GM18867 (cell line): ENCODE results near the gene GP1BA.

Experiments
- ATAC-seq: cut with Tn5 transposase; IDR thresholded peaks from one replicate; pipeline ENCODE4 v1.9.1; 2021; ENCODE audit warnings: mild to moderate bottlenecking, moderate library complexity; ENCODE audit not compliant: unreplicated experiment

GP1BA gene

DNA sequence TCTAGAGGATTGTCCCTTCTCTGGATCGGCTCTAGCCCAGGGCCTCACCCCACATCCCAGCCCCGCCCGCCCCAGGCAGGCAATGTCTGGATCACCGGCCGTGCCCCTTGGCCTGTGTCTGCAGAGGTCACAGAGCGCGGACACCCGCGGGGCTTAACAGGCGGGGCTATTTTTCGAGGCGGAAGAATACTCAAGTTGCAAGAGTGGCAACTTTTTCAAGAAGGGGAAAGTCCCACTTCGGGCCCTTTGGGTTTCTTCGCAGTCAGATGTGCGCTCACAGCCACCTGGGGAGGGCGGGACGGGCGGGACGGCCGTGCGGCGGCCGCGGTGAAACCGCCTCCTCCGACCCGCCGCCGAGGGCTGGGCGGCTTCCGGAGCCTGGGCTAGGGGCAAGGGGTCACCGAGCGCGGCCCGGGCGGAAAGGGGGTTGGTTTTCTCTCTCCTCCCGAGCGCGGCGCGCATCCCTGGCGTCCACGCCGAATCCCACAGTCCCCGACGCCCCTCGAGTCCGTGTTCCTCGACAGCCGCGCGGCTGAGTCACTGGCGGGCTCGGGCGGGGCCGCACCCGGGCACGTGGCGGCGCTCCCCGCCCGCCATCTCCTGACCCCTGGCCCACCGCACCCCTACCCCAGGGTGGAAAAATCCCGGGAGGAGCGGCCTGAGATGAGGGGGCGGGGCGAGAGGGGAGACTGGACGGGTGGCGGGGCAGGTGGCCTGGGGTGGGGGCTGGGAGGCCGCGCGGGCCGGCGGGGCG, 17.4 kb downstream of the GP1BA start:
- peak; percentile 33 for ATAC-seq

DNA sequence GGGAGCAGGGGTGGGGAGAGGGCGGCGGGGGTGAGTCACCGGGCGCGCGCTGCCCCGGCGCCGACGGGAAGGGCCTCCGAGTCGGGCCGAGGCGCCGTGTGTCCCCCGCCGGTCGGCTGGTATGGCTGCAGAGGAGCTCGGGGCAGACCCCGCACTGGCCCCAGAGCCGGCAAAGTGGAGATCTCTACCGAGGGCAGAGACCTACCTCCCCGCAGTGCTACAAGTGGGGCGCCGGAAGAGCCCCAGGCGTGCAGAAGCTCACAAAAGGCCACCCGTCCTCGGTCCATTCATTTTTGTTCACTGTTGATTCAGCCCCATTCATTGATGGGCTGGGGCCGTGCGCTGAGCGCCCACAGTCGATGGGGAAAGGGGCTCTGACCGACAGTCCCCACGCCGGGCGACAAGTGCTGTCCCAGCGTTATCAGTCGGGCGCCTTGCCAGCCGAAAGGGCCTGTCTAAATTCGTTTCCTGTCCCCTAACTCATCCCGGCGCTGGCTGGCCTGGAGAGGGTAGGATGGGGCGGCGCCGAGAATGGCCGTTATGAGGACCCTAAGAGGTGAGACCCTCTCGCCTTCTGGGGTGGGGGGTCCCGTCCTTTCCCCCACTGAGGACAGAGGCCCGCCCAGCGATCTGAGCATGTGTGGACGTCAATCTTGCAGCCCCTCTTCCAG, 18.1 kb downstream of the GP1BA start:
- ATAC-seq: peak; percentile 2

DNA sequence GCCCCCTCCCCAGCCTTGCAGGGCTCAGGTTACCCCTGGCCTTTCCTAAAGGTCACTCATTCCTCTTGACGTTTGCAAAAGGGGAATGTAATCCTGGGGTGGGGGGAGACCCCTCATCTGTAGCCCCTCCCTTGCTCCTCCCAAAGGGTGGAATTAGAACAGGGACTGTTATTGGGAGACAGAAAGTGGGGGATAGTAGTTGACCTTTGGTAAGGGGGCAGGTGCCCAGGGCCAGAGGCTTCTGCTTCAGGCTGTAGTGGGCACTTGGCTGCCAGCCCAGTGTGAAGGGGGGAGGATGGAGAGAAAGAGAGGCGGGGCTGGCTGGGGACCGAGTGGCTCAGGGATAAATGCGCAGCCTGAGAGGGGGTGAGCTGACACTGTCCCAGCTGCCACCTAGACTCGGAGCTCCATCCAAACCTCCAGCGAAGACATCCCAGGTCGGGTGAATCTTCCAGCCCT, 18.7 kb downstream of the GP1BA start, which contains the start of gene ENO3:
Gene ENO3, plus strand, starts transcription at position 374 of the 459 bp plus-strand sequence. CDS start 711 bp downstream, outside the sequence.
- ATAC-seq: no peak

DNA sequence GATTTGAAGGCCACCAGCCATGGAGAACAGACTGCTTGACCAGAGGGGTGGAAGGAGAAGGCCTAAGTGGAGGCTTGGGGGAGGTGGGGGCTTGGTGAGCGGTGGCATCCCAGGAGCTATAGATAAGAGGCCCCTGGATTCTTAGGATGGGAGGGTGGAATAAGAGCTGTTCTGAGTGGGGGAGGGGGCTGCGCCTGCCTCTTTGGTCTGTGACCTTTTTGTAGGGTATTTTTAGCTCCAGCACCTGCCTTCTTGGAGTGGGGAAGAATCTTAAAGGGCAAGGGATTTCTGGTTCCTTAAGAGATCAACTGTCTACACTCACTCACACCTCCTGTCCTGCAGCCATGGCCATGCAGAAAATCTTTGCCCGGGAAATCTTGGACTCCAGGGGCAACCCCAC, 19.4 kb downstream of the GP1BA start:
- no peak for ATAC-seq

DNA sequence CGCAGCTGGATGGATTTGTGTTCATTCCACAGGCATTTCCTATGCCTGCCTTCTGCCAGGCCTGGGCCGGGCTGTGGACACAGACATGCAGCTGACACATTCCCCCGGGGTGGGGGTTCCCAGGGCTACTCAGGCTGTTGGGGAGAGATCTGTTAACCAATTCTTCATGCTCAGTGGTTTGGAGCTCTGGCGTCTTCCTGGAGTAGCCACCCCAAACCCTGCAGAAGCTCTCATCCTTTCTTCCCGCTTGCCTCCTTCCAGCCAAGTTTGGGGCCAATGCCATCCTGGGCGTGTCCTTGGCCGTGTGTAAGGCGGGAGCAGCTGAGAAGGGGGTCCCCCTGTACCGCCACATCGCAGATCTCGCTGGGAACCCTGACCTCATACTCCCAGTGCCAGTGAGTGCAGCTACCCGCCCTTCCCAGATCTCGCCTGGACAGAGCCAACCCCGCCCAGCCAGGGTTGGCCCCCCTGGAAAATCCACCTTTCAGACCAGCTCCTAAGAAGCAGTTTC, 21.4 kb downstream of the GP1BA start:
- ATAC-seq: no peak

DNA sequence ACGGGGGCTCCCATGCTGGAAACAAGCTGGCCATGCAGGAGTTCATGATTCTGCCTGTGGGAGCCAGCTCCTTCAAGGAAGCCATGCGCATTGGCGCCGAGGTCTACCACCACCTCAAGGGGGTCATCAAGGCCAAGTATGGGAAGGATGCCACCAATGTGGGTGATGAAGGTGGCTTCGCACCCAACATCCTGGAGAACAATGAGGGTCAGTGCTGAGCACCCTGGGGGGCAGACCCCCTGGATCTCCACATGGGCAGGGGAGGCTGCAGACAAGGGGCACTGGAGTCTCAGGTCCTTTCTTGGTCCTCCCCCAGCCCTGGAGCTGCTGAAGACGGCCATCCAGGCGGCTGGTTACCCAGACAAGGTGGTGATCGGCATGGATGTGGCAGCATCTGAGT, 23.0 kb downstream of the GP1BA start:
- no peak for ATAC-seq

DNA sequence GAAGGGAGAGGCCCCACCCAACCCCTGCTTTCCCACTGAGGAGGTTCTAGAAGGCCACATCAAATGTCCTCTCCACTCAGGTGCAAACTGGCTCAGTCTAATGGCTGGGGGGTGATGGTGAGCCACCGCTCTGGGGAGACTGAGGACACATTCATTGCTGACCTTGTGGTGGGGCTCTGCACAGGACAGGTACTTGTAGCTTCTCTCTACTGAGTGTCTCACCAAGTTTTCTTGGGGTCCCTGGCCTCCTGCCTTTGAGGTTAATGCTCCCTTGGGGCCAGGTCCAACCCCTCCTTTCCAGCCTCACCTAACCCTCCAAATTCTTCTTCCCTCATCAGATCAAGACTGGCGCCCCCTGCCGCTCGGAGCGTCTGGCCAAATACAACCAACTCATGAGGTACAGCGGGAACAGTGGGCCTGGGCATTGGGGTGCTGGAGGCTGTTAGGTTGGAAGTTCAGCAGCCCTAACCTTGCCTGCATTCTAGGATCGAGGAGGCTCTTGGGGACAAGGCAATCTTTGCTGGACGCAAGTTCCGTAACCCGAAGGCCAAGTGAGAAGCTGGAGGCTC, 24.5 kb downstream of the GP1BA start:
- no peak for ATAC-seq

DNA sequence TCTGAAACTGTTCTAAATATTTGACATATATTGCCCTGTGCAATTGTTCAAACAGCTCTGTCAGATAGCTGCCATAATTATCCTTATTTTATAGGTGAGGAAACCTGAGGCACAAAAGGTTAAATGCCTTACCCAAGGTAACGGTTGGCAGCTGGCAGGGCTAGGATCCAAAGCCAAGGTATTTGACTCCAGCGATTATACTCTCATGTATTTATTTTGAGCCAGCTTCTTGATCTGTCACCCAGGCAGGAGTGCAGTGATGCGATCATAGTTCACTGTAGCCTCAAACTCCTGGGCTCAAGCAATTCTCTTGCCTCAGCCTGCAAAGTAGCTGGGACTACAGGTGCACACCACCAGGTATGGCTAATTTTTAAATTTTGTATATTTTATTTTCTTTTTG, 26.0 kb downstream of the GP1BA start:
- no peak for ATAC-seq

DNA sequence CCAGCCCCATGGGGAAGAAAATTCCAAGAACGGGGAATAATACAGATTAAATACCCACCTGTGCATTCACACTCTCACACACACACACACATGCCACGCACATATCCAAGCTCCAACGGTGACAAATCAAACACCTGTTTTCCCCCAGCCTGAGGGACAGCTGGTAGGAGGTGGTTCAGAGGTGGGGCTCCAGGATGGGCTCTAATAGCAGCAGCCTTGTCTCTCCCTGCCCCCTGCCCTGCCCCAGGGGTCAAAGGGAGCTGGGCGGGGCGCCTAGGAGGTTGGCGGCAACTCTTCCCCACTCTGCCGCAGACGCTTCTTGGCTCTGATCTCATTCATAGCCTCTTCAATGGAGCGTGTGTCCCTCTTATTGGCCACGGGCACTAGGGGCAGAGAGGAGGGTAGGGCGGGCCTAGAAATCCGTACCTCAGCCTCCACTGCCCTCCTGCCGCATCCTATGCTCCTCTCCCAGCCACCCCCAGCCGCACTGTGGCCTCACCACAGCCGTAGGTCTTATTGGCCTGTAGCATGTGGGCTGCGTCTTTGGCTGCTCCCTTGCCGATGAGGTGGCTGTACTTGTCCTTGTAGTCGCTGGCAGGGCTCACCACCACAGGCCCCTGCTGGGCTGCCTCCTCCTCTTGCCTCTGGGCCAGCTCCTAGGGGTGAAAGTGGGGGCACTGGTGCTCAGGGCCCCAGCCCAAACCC, 27.3 kb downstream of the GP1BA start:
- ATAC-seq: no peak

DNA sequence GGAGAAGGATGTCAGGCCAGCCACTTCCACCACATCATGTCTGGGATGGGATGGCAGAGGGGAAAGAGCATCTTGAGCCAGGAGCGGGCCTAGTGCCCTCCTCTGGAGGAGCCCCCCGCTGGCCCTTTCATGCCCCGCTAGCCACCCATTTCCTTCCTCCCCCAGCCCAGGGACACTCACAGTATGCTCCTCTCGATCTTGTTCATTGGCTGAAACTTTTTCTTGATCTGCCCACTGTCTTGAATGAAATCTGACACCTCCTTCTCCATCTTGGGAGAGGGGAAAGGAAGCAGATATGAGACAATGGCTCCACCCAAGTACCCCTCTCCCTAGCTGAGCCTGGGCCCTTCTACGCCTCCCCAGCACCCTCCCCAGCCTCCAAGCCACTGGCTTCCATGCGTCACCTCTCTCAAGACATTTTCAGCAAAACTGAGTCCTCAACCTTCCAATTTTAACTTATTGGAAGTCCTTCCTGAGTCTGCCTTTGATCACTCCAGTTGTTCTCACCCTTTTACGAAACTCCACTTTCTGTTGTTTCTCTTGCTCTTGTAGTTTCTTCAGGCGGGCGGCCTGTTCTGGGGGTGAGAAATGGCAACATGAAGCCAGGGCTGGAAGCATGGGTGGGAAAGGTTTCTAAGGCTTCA, 28.3 kb downstream of the GP1BA start:
- ATAC-seq: no peak

DNA sequence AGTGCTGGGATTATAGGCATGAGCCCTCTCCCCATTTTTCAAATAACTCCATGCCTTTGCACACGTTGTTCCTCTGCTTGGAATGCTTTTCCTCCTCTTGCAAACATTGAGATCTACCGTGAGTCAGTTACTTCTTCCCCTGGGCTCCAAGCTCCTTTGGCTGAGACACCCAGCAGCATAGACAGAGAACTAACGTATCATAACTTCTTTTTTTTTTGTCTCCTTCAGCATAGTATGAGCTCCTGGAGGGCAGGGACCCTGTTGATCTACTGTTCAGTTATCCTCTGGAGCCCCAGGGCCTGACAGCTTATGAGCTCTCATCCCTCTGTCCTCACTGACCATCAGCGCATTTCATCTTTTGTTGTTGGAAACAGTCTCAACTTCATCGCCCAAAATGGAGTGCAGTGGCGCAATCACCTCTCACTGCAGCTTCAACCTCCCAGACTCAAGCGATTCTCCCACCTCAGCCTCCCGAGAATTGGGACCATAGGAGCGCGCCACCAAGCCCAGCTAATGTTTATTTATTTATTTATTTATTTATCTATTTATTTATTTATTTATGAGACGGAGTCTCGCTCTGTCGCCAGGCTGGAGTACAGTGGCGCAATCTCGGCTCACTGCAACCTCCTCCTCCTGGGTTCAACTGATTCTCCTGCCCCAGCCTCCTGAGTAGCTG, 33.4 kb downstream of the GP1BA start:
- no peak for ATAC-seq

DNA sequence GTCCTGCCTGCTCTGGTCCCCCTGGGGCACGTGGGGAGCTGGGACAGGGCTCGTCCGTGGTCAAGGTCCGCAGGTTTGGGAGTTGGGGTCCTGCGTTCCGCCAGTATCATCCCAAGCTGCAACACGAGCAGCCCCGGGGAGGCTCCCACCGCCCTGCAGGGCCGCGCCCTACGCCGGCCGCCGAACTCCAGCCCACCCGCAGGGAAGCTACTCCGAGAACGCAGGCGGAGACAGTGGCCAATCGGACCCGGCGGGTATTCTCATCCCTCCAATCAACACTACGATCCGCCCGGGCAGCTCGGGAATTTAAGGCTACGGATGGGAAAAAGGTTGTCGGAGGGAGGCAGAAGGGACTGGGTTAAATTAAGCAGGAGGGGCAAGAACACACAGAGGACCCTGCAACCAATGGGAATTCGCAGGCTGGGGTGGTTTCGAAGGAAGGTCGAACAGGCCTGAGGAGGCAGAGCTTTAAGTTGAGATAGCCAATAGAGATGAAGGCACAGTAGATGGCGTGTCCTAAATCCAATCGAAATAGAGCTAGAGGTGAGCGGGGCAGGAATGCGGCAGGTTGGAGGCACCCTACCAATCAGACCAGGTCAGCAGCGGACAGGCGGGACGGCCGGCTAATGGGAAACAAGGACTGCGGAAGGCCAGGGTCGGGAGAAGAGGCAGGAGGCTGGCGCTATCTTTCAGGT, 34.9 kb downstream of the GP1BA start:
- peak; percentile 79 for ATAC-seq

DNA sequence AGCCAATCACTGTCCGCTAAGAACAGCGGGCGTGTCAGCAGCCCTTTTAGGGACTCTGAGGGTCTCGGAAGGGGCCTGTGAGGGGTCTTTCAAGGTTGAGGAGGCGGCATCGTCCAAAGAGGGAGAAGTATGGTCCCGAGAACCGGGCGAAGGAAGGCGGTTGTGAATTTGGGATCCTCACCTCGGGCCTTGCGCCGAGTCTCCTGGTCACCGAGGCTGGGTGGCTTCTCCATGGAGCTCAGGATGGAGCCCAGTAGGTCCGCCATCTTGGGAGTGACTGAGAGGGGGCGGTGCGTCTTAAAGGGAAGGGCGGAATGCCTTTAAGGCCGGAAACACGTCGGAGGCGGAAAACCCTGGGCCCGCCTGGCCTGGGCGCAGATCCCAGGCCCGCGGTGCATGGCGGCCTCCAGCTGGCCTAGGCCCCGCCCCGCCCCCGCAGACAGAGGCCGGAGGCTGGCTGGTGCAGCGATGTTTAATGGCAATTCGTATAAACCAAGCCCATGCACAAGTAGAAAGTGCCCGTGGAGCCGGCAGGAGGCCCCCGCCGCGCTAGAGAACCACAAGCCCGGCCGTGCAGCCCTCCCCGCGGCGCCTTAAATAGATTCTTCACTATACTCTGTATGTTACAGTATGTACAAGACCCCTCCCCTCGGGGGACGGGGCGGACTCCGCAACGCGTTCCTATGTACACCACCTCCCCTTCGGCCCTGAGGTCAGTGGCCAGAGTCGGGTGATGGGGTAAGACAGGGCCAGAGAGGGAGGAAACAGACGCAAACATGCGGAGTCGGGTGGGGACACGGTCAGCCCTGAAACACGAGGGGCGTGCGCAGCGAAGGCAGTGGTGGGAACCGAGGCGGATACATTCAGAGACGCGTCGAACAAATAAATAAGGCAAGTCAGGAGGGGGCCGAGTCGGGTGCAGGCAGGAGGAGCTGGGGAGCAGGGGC, 35.7 kb downstream of the GP1BA start, which contains the start of gene SPAG7:
Gene SPAG7, minus strand, starts transcription at position 279 of the 947 bp plus-strand sequence. Its CDS starts 13 bp downstream, at position 266.
- ATAC-seq: peak; percentile 52

DNA sequence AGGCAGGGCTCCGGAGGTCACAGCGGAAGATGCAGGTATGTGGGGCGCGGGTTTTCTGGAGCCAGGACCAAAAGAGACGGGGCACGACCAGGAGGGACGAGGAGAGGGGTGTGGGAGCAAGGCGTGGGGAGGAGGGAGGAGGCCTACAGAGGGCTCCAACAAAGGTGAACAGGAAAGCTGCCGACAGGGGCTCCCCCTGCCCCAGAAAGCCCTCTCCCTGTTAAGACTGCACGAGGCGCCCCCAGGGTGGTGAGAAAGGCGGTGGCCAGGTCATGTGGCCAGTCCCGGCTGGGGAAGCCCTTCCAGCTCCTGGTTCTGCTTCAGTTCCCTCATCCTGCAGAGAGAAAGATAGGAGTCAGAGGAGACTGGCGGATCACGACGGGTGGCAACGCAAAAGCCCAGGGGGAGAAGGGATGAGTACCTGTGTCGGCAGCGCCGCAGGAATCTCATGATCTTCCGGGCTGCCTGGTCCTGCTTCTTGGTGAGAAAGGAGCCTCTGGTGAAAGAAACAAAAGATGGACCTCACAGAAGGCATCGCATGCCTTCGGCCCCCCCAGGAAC, 36.5 kb downstream of the GP1BA start:
- no peak for ATAC-seq

DNA sequence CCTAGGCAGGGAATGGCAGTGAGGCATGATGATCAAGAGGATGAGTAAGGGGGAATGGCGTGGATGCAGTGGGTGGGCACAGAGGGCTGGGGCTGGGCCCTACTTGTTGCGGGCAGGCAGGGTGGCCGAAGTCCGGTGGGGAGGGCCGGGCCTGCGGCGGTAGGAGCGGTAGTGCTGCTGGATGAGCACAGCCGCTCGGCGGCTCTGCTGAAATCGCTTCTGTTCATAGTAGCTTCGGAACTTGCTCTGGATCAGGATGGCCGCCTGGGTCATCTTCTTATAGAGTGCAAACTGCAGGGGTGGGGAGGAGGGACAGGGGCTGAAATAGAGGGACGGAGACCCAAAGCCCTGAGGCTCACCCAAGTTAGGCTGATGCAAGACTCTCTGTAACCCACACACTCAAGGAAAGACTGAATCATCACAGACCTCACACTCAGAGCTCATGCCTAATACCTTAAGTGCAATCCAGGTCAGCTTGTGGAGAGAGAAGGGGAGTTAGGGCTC, 37.0 kb downstream of the GP1BA start:
- no peak for ATAC-seq

DNA sequence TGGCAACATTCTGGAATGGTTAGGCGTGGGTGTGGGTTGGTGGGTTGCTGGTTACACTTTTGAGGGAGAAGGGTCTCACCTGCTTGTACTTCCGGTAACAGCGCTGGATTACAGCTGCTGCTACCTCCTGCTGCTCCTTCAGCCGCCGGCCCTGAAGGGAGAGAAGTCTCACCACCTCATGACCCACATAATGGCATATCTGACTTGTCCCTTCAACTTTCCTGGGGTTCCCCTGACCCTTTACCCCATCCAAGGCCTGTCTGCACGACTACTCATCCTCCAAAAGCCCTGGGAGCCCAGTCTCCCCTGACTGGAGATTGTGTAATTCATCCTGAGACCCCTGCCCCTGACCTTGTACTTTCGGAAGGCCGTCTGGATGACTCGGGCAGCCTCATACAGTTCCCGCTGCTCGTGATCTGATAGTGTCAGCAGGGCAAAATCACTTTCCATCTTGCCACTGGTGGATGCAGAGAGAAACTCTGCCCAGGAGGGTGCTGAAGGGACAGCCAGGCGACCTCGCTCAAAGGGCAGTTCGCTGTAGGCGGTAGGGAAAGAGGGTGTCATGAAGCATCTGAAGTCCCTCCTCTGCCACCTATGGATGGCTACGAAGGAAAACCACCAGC, 37.6 kb downstream of the GP1BA start:
- no peak for ATAC-seq

DNA sequence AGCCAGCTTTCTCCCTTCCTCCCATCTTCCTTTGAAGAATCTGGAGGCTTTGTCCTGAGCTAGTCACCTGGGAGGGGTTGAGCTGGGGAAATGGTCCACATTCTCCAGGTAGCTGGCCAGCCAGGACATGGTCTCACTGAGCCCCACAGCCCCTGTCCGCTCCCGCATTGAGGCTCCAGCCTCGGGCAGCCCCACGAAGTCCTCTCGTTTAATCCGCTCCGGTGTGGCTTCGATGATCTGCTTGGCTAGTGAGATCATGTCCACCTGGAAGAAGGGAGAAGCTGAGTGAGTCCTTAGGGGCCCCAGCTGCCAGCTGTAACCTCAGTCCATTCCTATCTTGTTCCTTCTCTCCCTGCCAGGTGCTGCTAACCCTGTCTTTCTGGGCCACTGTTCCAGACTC, 38.2 kb downstream of the GP1BA start:
- no peak for ATAC-seq
